ENCODE measurements around the gene ICA1. TPM values are rescaled to one million over a fixed set of nuclear protein-coding genes. Genes with fewer than 3 reads are reported as not detected.

Gene ICA1
- total RNA-seq, 6 experiments from 2014 or later = not detected

DNA sequence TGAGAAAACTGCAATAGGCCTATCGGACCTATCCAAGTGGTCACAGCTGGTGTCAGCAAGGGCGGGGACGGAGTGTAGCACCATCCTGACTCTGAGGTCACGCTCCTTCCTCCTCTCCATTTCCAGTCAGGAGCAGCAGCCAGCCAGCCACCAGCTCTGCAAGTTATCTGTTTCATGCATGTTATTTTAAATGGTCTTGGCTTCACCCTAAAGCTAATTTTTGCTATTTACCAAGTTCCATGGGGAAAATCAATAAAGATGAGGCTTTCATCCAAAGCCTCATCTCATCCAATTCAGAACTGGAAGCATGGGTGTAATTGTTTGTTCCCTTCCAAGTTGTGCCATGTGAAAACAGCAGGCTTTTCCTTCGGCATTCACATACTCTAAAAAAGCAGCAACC is 49.3 kb downstream of the ICA1 start:
- DNase-seq = no peak
- H3K36me3 Mint-ChIP-seq (ENCODE audit: low read depth) = no peaks in the 10 kb centered on the region
- H3K4me3 Mint-ChIP-seq = no peak overlapping the region
- H3K27me3 Mint-ChIP-seq (ENCODE audit: insufficient read depth) = peaks cover 12% of the 10 kb centered on the region
- TF ChIP-seq, protein P1, sequence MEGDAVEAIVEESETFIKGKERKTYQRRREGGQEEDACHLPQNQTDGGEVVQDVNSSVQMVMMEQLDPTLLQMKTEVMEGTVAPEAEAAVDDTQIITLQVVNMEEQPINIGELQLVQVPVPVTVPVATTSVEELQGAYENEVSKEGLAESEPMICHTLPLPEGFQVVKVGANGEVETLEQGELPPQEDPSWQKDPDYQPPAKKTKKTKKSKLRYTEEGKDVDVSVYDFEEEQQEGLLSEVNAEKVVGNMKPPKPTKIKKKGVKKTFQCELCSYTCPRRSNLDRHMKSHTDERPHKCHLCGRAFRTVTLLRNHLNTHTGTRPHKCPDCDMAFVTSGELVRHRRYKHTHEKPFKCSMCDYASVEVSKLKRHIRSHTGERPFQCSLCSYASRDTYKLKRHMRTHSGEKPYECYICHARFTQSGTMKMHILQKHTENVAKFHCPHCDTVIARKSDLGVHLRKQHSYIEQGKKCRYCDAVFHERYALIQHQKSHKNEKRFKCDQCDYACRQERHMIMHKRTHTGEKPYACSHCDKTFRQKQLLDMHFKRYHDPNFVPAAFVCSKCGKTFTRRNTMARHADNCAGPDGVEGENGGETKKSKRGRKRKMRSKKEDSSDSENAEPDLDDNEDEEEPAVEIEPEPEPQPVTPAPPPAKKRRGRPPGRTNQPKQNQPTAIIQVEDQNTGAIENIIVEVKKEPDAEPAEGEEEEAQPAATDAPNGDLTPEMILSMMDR (IDR thresholded peaks at IDR 0.05) = no peak
- H3K27ac Mint-ChIP-seq = no peak overlapping the region
- no peaks in the 10 kb centered on the region for H3K9me3 Mint-ChIP-seq
- H3K4me1 Mint-ChIP-seq (ENCODE audit: low read depth) = peaks cover 36% of the 10 kb centered on the region

DNA sequence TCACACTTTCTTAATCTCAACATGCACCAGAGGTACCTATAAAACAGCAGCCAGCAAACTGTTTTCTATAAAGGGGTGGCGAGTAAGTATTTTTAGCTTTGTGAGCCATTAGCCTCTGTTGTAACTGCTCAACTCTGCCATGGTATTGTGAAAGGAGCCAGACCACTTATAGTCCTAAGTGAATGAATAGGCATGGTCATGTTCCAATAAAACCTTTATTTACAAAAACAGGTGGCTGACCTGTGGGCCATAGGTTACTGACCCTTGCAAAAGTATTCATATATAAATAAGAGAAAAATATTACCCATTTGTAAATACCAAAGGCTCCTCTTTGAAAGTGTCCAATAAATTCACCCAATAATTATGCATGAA is 50.3 kb downstream of the ICA1 start:
- Mint-ChIP-seq H3K4me3 (no peak overlapping the region), H3K27me3 (ENCODE audit: insufficient read depth) (peaks cover 14% of the 10 kb centered on the region), H3K27ac (no peak overlapping the region), H3K9me3 (no peaks in the 10 kb centered on the region), H3K36me3 (ENCODE audit: low read depth) (no peaks in the 10 kb centered on the region), H3K4me1 (ENCODE audit: low read depth) (peaks cover 27% of the 10 kb centered on the region)
- TF ChIP-seq, protein P1 (IDR thresholded peaks at IDR 0.05) = no peak
- no peak for DNase-seq

DNA sequence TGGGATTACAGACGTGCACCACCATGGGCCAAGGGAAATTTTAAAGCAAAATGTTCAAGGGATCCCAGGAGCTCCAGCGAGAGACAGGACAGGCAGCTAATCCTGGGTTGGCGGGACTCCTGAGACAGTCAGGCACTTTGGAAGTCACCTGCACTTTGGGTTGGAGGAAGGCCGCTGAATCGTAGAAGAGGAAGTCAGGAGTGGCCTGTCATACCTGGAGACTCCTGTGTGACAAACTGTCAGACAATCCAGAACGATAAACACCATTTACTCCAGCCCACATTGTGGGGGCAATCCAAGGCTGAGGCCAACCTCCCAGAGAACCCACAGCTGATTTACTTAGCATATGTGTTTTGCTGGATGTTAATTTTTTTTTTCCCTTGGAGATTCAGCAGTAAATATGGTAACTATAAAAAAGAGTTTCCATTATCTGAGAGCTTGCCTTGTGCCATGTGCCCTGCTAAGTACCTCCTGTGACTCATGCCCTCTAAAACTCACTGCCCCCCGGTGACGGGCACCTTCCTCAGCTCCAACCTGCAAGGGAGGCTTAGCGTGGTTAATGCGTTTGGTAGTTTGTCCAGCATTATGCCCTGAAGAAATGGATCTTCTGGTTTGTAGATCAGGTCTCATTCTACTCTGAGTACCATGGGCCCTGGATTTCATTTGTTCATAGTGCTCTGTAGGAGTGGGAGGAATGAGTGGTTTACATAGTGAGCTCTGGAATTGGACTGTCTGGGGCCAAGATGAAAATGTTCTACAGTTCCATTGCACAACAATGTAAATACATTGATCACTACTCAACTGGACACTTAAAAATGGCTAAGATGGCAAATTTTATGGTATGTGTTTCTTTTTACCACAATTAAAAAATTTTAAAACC is 50.9 kb downstream of the ICA1 start:
- Mint-ChIP-seq H3K4me3 (no peak overlapping the region), H3K9me3 (no peaks in the 10 kb centered on the region), H3K27me3 (ENCODE audit: insufficient read depth) (peaks cover 21% of the 10 kb centered on the region), H3K27ac (no peak overlapping the region), H3K4me1 (ENCODE audit: low read depth) (peaks cover 24% of the 10 kb centered on the region), H3K36me3 (ENCODE audit: low read depth) (no peaks in the 10 kb centered on the region)
- DNase-seq = no peak
- TF ChIP-seq, protein P1 (IDR thresholded peaks at IDR 0.05) = no peak

DNA sequence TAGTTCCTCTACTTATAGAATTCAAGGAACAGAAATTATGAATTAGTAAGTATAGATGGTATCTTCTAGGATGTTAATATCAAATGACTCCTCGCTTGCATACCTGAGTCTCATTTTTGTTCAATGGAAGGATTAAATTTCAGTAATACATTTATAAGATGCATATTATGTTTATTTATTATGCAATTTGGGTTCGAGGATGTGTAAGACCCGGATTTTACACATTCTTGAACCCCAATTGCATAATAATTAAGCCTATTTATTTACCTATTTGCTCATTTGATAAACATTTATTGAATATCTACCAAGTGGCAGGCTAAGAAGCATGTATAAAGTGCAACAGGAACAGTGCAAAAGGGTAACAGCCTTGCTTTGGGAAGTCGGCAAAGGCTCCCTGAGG is 52.6 kb downstream of the ICA1 start:
- Mint-ChIP-seq H3K27ac (no peak overlapping the region), H3K4me3 (no peak overlapping the region), H3K4me1 (ENCODE audit: low read depth) (peaks cover 7% of the 10 kb centered on the region), H3K27me3 (ENCODE audit: insufficient read depth) (peaks cover 29% of the 10 kb centered on the region), H3K36me3 (ENCODE audit: low read depth) (no peaks in the 10 kb centered on the region), H3K9me3 (no peaks in the 10 kb centered on the region)
- TF ChIP-seq, protein P1 (IDR thresholded peaks at IDR 0.05) = no peak
- no peak for DNase-seq

DNA sequence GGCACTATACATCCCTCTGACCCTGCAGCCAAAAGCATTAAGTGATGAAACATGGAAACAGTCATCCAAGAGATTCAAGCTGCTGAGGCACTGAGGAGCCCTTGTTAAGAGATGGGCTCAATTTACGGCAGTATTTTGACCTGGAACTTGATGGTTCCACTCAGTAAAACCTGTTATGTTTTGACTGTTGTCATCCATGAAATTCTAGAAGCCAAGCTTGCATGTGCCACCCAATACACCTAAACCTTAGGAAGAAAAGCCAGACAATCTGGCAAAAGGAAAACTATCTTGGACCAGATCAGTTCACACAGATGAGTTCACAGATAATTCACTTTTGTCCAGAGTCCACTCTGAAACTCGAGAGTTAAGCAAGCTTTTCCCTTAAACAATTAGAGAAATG is 53.2 kb downstream of the ICA1 start:
- Mint-ChIP-seq H3K36me3 (ENCODE audit: low read depth) (no peaks in the 10 kb centered on the region), H3K4me1 (ENCODE audit: low read depth) (peaks cover 1% of the 10 kb centered on the region), H3K9me3 (no peaks in the 10 kb centered on the region), H3K27me3 (ENCODE audit: insufficient read depth) (peaks cover 29% of the 10 kb centered on the region), H3K4me3 (no peak overlapping the region), H3K27ac (no peak overlapping the region)
- DNase-seq = no peak
- TF ChIP-seq, protein P1 (IDR thresholded peaks at IDR 0.05) = no peak
